CD14-positive monocyte (primary cell): ENCODE data around the gene ZFPM1. TPM values are rescaled to one million over a fixed set of nuclear protein-coding genes. Genes with fewer than 3 reads are reported as not detected.
"Not testable (repeated sequence)": the region's sequence is repeated elsewhere in the genome, so short reads cannot be mapped to it uniquely, and the experiment has no call there.

Experiments used
- DNase-seq, 3 donors: peaks; one replicate each; pipeline ENCODE4 v3.0.0-alpha.2; 2011 to 2022
- H2AFZ ChIP-seq: 2 replicates; pipeline ENCODE4 v1.6.0; 2012; ENCODE audit warnings: mild to moderate bottlenecking, low read depth, low read length, inconsistent platforms; ENCODE audit not compliant: insufficient read depth, poor library complexity, severe bottlenecking
- H3K27ac ChIP-seq, 2 donors: 1 replicate in 1 of 2; 2 replicates in 1 of 2; pipeline ENCODE4 v1.5.1; 2012 to 2013; ENCODE audit warnings: low read length in 2 of 2, control low read depth in 1 of 2, inconsistent platforms in 1 of 2, low read depth in 1 of 2, mild to moderate bottlenecking in 1 of 2
- H3K27me3 ChIP-seq, 2 donors: one replicate each; pipeline versions ENCODE4 v1.6.0 to v1.6.1; 2011 to 2013; ENCODE audit warnings: low read length in 2 of 2; ENCODE audit not compliant: control insufficient read depth in 2 of 2, insufficient read depth in 2 of 2
- H3K36me3 ChIP-seq, 2 donors: replicated peaks in 1 of 2; 1 replicate in 1 of 2; 2 replicates in 1 of 2; pipeline versions ENCODE4 v1.5.1 to v1.6.1; 2012 to 2013; ENCODE audit warnings: low read length in 2 of 2, control low read depth in 1 of 2, inconsistent platforms in 1 of 2, mild to moderate bottlenecking in 1 of 2; ENCODE audit not compliant: insufficient read depth in 2 of 2, control insufficient read depth in 1 of 2
- H3K4me1 ChIP-seq, 2 donors: 1 replicate in 1 of 2; 2 replicates in 1 of 2; pipeline versions ENCODE4 v1.5.1 to v1.6.1; 2012 to 2013; ENCODE audit warnings: low read length in 2 of 2, control low read depth in 1 of 2, inconsistent platforms in 1 of 2, mild to moderate bottlenecking in 1 of 2, moderate library complexity in 1 of 2; ENCODE audit not compliant: insufficient read depth in 2 of 2, control insufficient read depth in 1 of 2
- H3K4me2 ChIP-seq: replicated peaks from 2 replicates; pipeline ENCODE3; 2012; ENCODE audit warnings: low read length, moderate library complexity, mild to moderate bottlenecking; ENCODE audit not compliant: poor library complexity, severe bottlenecking; ENCODE audit errors: extremely low read depth
- H3K4me3 ChIP-seq, 3 experiments: fragments of 200-600 bp in 1 of 3; sonication (generic) in 1 of 3; replicated peaks in 1 of 3; 1 replicate in 2 of 3; 2 replicates in 1 of 3; pipeline ENCODE4 v1.5.1; 2011 to 2013; ENCODE audit warnings: low read length in 3 of 3, mild to moderate bottlenecking in 3 of 3, control low read depth in 2 of 3, low read depth in 2 of 3, inconsistent platforms in 1 of 3, moderate library complexity in 1 of 3
- H3K79me2 ChIP-seq: 2 replicates; pipeline ENCODE4 v1.6.0; 2012; ENCODE audit warnings: mild to moderate bottlenecking, control low read depth, inconsistent platforms, low read length, moderate library complexity; ENCODE audit not compliant: insufficient read depth
- H3K9ac ChIP-seq: 2 replicates; pipeline ENCODE4 v1.6.0; 2017; ENCODE audit warnings: low read length, mild to moderate bottlenecking; ENCODE audit not compliant: insufficient read depth, poor library complexity, severe bottlenecking
- H3K9me3 ChIP-seq, 2 donors: replicated peaks in 1 of 2; 1 replicate in 1 of 2; 2 replicates in 1 of 2; pipeline versions ENCODE4 v1.5.1 to v1.6.1; 2012 to 2013; ENCODE audit warnings: low read length in 2 of 2, control low read depth in 1 of 2; ENCODE audit not compliant: control insufficient read depth in 1 of 2, insufficient read depth in 1 of 2
- H4K20me1 ChIP-seq: 2 replicates; pipeline ENCODE4 v1.6.0; 2012; ENCODE audit warnings: mild to moderate bottlenecking, low read length, control low read depth, moderate library complexity; ENCODE audit not compliant: insufficient read depth
- H3K27ac Mint-ChIP-seq, 7 donors: one replicate each; pipeline ENCODE4 v1.8.0; 2020; ENCODE audit warnings: mild to moderate bottlenecking in 7 of 7, mixed read lengths in 7 of 7, moderate library complexity in 6 of 7, inconsistent platforms in 2 of 7
- H3K27me3 Mint-ChIP-seq, 3 donors: one replicate each; pipeline ENCODE4 v1.8.0; 2021 to 2022; ENCODE audit warnings: low read depth in 3 of 3, mild to moderate bottlenecking in 3 of 3, mixed read lengths in 3 of 3, moderate library complexity in 3 of 3, inconsistent platforms in 1 of 3
- H3K36me3 Mint-ChIP-seq, 2 donors: one replicate each; pipeline ENCODE4 v1.8.0; 2020; ENCODE audit warnings: mixed read lengths in 2 of 2, inconsistent platforms in 1 of 2, mild to moderate bottlenecking in 1 of 2
- H3K4me1 Mint-ChIP-seq: one replicate; pipeline ENCODE4 v1.8.0; 2020; ENCODE audit warnings: mild to moderate bottlenecking, mixed read lengths
- H3K4me3 Mint-ChIP-seq, 2 donors: one replicate each; pipeline ENCODE4 v1.8.0; 2020; ENCODE audit warnings: mild to moderate bottlenecking in 2 of 2, mixed read lengths in 2 of 2, moderate library complexity in 1 of 2
- H3K9me3 Mint-ChIP-seq, 7 donors: one replicate each; pipeline ENCODE4 v1.8.0; 2020 to 2022; ENCODE audit warnings: mixed read lengths in 7 of 7, mild to moderate bottlenecking in 6 of 7, moderate library complexity in 6 of 7, inconsistent platforms in 2 of 7
- CTCF ChIP-seq: fragments of 200-600 bp; IDR thresholded peaks from one replicate; pipeline ENCODE4 v1.8.0; 2022; ENCODE audit warnings: antibody characterized with exemption, mild to moderate bottlenecking
- whole genome bisulfite sequencing: methylation state at CpG from one replicate; pipeline ENCODE4 v1.1.5; 2013; ENCODE audit warnings: missing lambda C conversion rate; ENCODE audit not compliant: insufficient coverage; 5-methylcytosine and 5-hydroxymethylcytosine counted together
- intact Hi-C, 2 donors: fragments of 100-400 bp; cut with micrococcal nuclease; formaldehyde crosslinking; loops; one replicate each; pipeline versions ENCODE4 v1.15.0 to v1.15.1; 2023
- polyA plus RNA-seq, 3 donors: library from polyadenylated mRNA; depleted of rRNA in 1 of 3; unstranded in 2 of 3; stranded (reverse) in 1 of 3; fragments of 300-500 nt in 2 of 3; fragments of >200 nt in 1 of 3; fragmentation: Illumina TruSeq in 2 of 3; gene quantifications; 1 replicate in 2 of 3; 2 replicates in 1 of 3; pipeline ENCODE4 v1.2.3, GENCODE V29; 2012 to 2021

Gene ZFPM1
- polyA plus RNA-seq, 3 donors: 0.04 to 0.19 (median 0.12) TPM

- H3K4me3 Mint-ChIP-seq, DNase-seq, H3K9me3 Mint-ChIP-seq, H3K4me1 Mint-ChIP-seq, H3K4me3 ChIP-seq, H3K79me2 ChIP-seq, H3K36me3 ChIP-seq, H2AFZ ChIP-seq, H3K4me1 ChIP-seq, H3K36me3 Mint-ChIP-seq, H3K9me3 ChIP-seq, H4K20me1 ChIP-seq, H3K27me3 ChIP-seq, H3K4me2 ChIP-seq, H3K9ac ChIP-seq, H3K27ac ChIP-seq, H3K27ac Mint-ChIP-seq, intact Hi-C loops: not testable (repeated sequence)
- WGBS: 78% methylated on average over 13 of the region's 24 CpGs
- peaks cover 1 to 11% (median 6%) of the 10 kb centered on the region in 3 donors for H3K27me3 Mint-ChIP-seq
These were observed 17.6 kb downstream of the ZFPM1 start for GRCh38 chr16:88470696-88471095.

- Histone ChIP-seq H3K27me3 (no peaks in the 10 kb centered on the region), H4K20me1 (no peaks in the 10 kb centered on the region), H2AFZ (no peak overlapping the region), H3K4me1 (no peaks in the 10 kb centered on the region), H3K79me2 (no peaks in the 10 kb centered on the region), H3K9me3 (no peaks in the 10 kb centered on the region), H3K4me3 (no peak overlapping the region), H3K9ac (no peak overlapping the region), H3K27ac (no peak overlapping the region), H3K36me3 (no peaks in the 10 kb centered on the region), H3K4me2 (no peak overlapping the region)
- intact Hi-C loops: no loop called here
- Mint-ChIP-seq H3K4me3 (no peak overlapping the region), H3K9me3 (no peaks in the 10 kb centered on the region), H3K27ac (no peak overlapping the region), H3K36me3 (no peaks in the 10 kb centered on the region), H3K27me3 (peaks cover 1 to 12% (median 7%) of the 10 kb centered on the region in 3 donors), H3K4me1 (peaks cover 6% of the 10 kb centered on the region)
- no peak for DNase-seq
- WGBS: 98% methylated on average over 16 of the region's 17 CpGs
- no peak for TF ChIP-seq CTCF
These were observed 18.0 kb downstream of the ZFPM1 start for GRCh38 chr16:88471115-88471514.
